IMR-90 (cell line): Measurements from ENCODE around the gene STARD13. TPM values are rescaled to one million over a fixed set of nuclear protein-coding genes. Genes with fewer than 3 reads are reported as not detected.
A peak's percentile ranks its signal among the peaks of the same experiment; 100 is the strongest.

Source experiments
- ATAC-seq: fragments of 200-7000 bp; cut with Tn5 transposase; 2 replicates; pipeline ENCODE4 v1.9.1; 2020; ENCODE audit warnings: low read depth, mild to moderate bottlenecking, moderate library complexity
- BruUV-seq: library from RNA; stranded (reverse); fragments of 400-500 nt; replicated peaks from 2 replicates; lab custom pipeline; 2021; lab: Mats Ljungman, UMichigan
- CTCF ChIA-PET: fragments of 300-600 bp; formaldehyde crosslinking; extraction: SDS; loops from one replicate; lab custom pipeline; 2021; ENCODE audit warnings: antibody characterized with exemption; lab: Yijun Ruan, JAX
- POLR2A ChIA-PET: fragments of 300-600 bp; sonication (Branson Sonifier 250); formaldehyde crosslinking; loops from one replicate; lab custom pipeline; 2022; ENCODE audit warnings: antibody characterized with exemption; ENCODE audit not compliant: unreplicated experiment; lab: Charles Lee
- DNase-seq: peaks from one replicate; pipeline ENCODE4 v3.0.0; 2013
- H2AFZ ChIP-seq: replicated peaks from 2 replicates; pipeline ENCODE3; 2013; ENCODE audit warnings: low read length, mild to moderate bottlenecking; ENCODE audit not compliant: poor library complexity
- H2AK5ac ChIP-seq: 2 replicates; pipeline ENCODE4 v1.6.1; 2013; ENCODE audit warnings: low read depth, low read length, inconsistent platforms
- H2AK9ac ChIP-seq: replicated peaks from 2 replicates; pipeline ENCODE3; 2013; ENCODE audit warnings: mild to moderate bottlenecking, low read depth, low read length, moderate library complexity; ENCODE audit not compliant: poor library complexity
- H2BK120ac ChIP-seq: 2 replicates; pipeline ENCODE4 v1.6.1; 2013; ENCODE audit warnings: low read depth, low read length, inconsistent platforms
- H2BK15ac ChIP-seq: 3 replicates; pipeline ENCODE4 v1.6.1; 2013; ENCODE audit warnings: low read depth, low read length, inconsistent platforms
- H2BK20ac ChIP-seq: 2 replicates; pipeline ENCODE4 v1.6.1; 2013; ENCODE audit warnings: low read depth, mild to moderate bottlenecking, inconsistent platforms, low read length, moderate library complexity
- H2BK5ac ChIP-seq: 2 replicates; pipeline ENCODE4 v1.6.1; 2013; ENCODE audit warnings: mild to moderate bottlenecking, low read depth, low read length, inconsistent platforms; ENCODE audit not compliant: poor library complexity, severe bottlenecking
- H3K14ac ChIP-seq: replicated peaks from 2 replicates; pipeline ENCODE4 v1.6.1; 2013; ENCODE audit warnings: low read depth, low read length, inconsistent platforms
- H3K18ac ChIP-seq: 2 replicates; pipeline ENCODE4 v1.6.1; 2013; ENCODE audit warnings: low read depth, low read length, control low read depth
- H3K23ac ChIP-seq: 2 replicates; pipeline ENCODE4 v1.6.1; 2013; ENCODE audit warnings: low read depth, low read length, inconsistent platforms
- H3K27ac ChIP-seq: 2 replicates; pipeline ENCODE4 v1.5.1; 2013; ENCODE audit warnings: mild to moderate bottlenecking, control low read depth, low read length; ENCODE audit not compliant: insufficient read depth
- H3K27me3 ChIP-seq: 2 replicates; pipeline ENCODE4 v1.6.1; 2013; ENCODE audit warnings: low read length; ENCODE audit not compliant: control insufficient read depth, insufficient read depth
- H3K36me3 ChIP-seq: 2 replicates; pipeline ENCODE4 v1.6.1; 2013; ENCODE audit warnings: low read length, mixed read lengths; ENCODE audit not compliant: control insufficient read depth, insufficient read depth
- H3K4ac ChIP-seq: 2 replicates; pipeline ENCODE4 v1.6.1; 2013; ENCODE audit warnings: low read depth, low read length, inconsistent platforms
- H3K4me1 ChIP-seq: 2 replicates; pipeline ENCODE4 v1.6.1; 2013; ENCODE audit warnings: low read length, mixed read lengths; ENCODE audit not compliant: control insufficient read depth, insufficient read depth
- H3K4me2 ChIP-seq: 2 replicates; pipeline ENCODE4 v1.6.1; 2013; ENCODE audit warnings: low read depth, mild to moderate bottlenecking, control low read depth, low read length, moderate library complexity
- H3K4me3 ChIP-seq: 2 replicates; pipeline ENCODE4 v1.5.1; 2013; ENCODE audit warnings: low read depth, mild to moderate bottlenecking, control low read depth, low read length, moderate library complexity; ENCODE audit not compliant: insufficient read depth
- H3K56ac ChIP-seq: 2 replicates; pipeline ENCODE4 v1.6.1; 2013; ENCODE audit warnings: low read length, inconsistent platforms; ENCODE audit not compliant: insufficient read depth; ENCODE audit errors: extremely low read depth
- H3K79me1 ChIP-seq, 2 experiments: 2 replicates each; pipeline ENCODE4 v1.6.1; 2013; ENCODE audit warnings: low read length in 2 of 2, inconsistent platforms in 1 of 2, low read depth in 1 of 2
- H3K9ac ChIP-seq: 2 replicates; pipeline ENCODE4 v1.6.1; 2013; ENCODE audit warnings: low read depth, low read length, control low read depth
- H3K9me1 ChIP-seq: 2 replicates; pipeline ENCODE4 v1.6.1; 2013; ENCODE audit warnings: low read length, inconsistent platforms; ENCODE audit not compliant: insufficient read depth
- H3K9me3 ChIP-seq: 2 replicates; pipeline ENCODE4 v1.6.1; 2013; ENCODE audit warnings: low read length; ENCODE audit not compliant: control insufficient read depth, insufficient read depth
- H4K20me1 ChIP-seq: 2 replicates; pipeline ENCODE4 v1.6.1; 2013; ENCODE audit warnings: low read length, inconsistent platforms; ENCODE audit not compliant: insufficient read depth
- H4K5ac ChIP-seq: 2 replicates; pipeline ENCODE4 v1.6.1; 2013; ENCODE audit warnings: mild to moderate bottlenecking, low read depth, low read length, control low read depth
- H4K8ac ChIP-seq, 2 experiments: 2 replicates each; pipeline ENCODE4 v1.6.1; 2013; ENCODE audit warnings: low read depth in 2 of 2, low read length in 2 of 2, control low read depth in 1 of 2, inconsistent platforms in 1 of 2
- H4K91ac ChIP-seq: 2 replicates; pipeline ENCODE4 v1.6.1; 2013; ENCODE audit warnings: low read depth, low read length, inconsistent platforms; ENCODE audit not compliant: insufficient read depth
- BHLHE40 ChIP-seq: fragments of 150-350 bp; IDR thresholded peaks from 2 replicates; pipeline ENCODE4 v1.6.1; 2016; ENCODE audit warnings: mild to moderate bottlenecking, low read depth, low read length
- CEBPB ChIP-seq: IDR thresholded peaks from 2 replicates; pipeline ENCODE4 v1.6.1; 2012; ENCODE audit warnings: low read depth, low read length, improper control_type of control experiment
- CHD1 ChIP-seq: IDR thresholded peaks from 2 replicates; pipeline ENCODE4 v1.6.1; 2012; ENCODE audit warnings: low read depth, low read length, improper control_type of control experiment
- CTCF ChIP-seq: conservative IDR thresholded peaks from 2 replicates; pipeline ENCODE4 v1.5.1; 2012; ENCODE audit warnings: mild to moderate bottlenecking, low read depth, low read length, improper control_type of control experiment
- ELK1 ChIP-seq: fragments of 150-350 bp; IDR thresholded peaks from 2 replicates; pipeline ENCODE4 v1.6.1; 2016; ENCODE audit warnings: low read depth, mild to moderate bottlenecking, low read length, moderate library complexity, borderline replicate concordance
- FOS ChIP-seq: fragments of 150-350 bp; IDR thresholded peaks from 2 replicates; pipeline ENCODE4 v1.6.1; 2016; ENCODE audit warnings: low read depth, low read length
- MAFK ChIP-seq: IDR thresholded peaks from 2 replicates; pipeline ENCODE4 v1.6.1; 2012; ENCODE audit warnings: low read depth, low read length, improper control_type of control experiment
- MAZ ChIP-seq: IDR thresholded peaks from 2 replicates; pipeline ENCODE4 v1.6.1; 2012; ENCODE audit warnings: low read depth, mild to moderate bottlenecking, low read length, improper control_type of control experiment, moderate library complexity, borderline replicate concordance
- MXI1 ChIP-seq: IDR thresholded peaks from 2 replicates; pipeline ENCODE4 v1.6.1; 2012; ENCODE audit warnings: low read depth, mild to moderate bottlenecking, low read length, moderate library complexity, borderline replicate concordance
- NFE2L2 ChIP-seq: fragments of 150-350 bp; IDR thresholded peaks from 2 replicates; pipeline ENCODE4 v1.6.1; 2016; ENCODE audit warnings: low read depth, mild to moderate bottlenecking, low read length
- POLR2A ChIP-seq: IDR thresholded peaks from 2 replicates; pipeline ENCODE4 v1.6.1; 2012; ENCODE audit warnings: mild to moderate bottlenecking, low read depth, low read length
- RAD21 ChIP-seq: IDR thresholded peaks from 2 replicates; pipeline ENCODE4 v1.6.1; 2012; ENCODE audit warnings: low read length, improper control_type of control experiment
- RCOR1 ChIP-seq: IDR thresholded peaks from 2 replicates; pipeline ENCODE4 v1.6.1; 2012; ENCODE audit warnings: mild to moderate bottlenecking, low read length, improper control_type of control experiment; ENCODE audit not compliant: insufficient replicate concordance
- RFX5 ChIP-seq: IDR thresholded peaks from 2 replicates; pipeline ENCODE4 v1.8.0; 2012; ENCODE audit warnings: low read depth, mild to moderate bottlenecking, low read length, moderate library complexity
- SMC3 ChIP-seq: fragments of 150-350 bp; IDR thresholded peaks from 2 replicates; pipeline ENCODE4 v1.6.1; 2016; ENCODE audit warnings: low read depth, mild to moderate bottlenecking, antibody characterized with exemption, low read length, moderate library complexity
- dilution Hi-C: fragments of 300-500 bp; cut with HindIII; formaldehyde crosslinking; loops from one replicate; pipeline ENCODE4 v1.14.3; 2018; ENCODE audit warnings: low sequenced_read_pairs; ENCODE audit not compliant: unreplicated experiment
- in situ Hi-C: fragments of 300-500 bp; cut with MboI; formaldehyde crosslinking; loops from 3 replicates; pipeline ENCODE4 v1.14.3; 2019; ENCODE audit warnings: low sequenced_read_pairs, inconsistent platforms, mixed read lengths
- intact Hi-C: fragments of 100-400 bp; cut with micrococcal nuclease; formaldehyde crosslinking; loops from 2 replicates; pipeline ENCODE4 v1.10.0; 2022
- polyA plus RNA-seq, 3 experiments: library from polyadenylated mRNA; depleted of rRNA; stranded (reverse); fragments of >200 nt; gene quantifications; 2 replicates each; pipeline ENCODE4 v1.2.3, GENCODE V29; 2012; ENCODE audit warnings: low replicate concordance in 1 of 3
- total RNA-seq: library from RNA; depleted of rRNA; stranded (reverse); fragments of >200 nt; gene quantifications from 2 replicates; pipeline ENCODE4 v1.2.3, GENCODE V29; 2012
- TF ChIP-seq, protein P1 (sequence below): fragments of 150-350 bp; IDR thresholded peaks from 2 replicates; pipeline ENCODE4 v1.6.1; 2017; ENCODE audit warnings: mild to moderate bottlenecking, antibody characterized with exemption, low read length, low read depth

Gene STARD13
- total and polyA plus RNA-seq, 2 of the 4 experiments (the other 2 are of a cell fraction): 23.6 to 46.6 TPM

DNA sequence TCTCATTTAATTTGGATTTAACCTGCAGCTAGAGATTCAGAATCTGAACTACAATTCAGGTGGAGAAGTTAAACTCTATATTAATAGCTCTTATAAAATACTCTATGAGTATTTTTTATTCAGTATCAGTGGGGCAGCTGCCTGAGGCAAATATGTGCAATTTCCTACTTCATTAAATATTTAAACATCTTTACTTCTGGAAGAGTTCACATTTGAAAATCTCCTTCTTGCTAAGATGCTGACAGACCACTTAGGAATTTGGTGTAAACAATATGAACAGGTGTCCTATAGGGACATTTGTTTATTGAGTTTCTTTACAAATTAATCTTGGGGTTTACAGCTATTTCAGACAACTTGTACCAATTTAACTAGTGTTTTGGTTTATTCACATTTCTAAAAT lies 20.4 kb downstream of the STARD13 start:
- no peak overlapping the region for H2AK9ac ChIP-seq

More for the DNA sequence above, 20.4 kb downstream of the STARD13 start:
- TF ChIP-seq CTCF: no peak
- no peak for TF ChIP-seq ELK1
- no peak for TF ChIP-seq BHLHE40
- TF ChIP-seq MXI1: no peak
- TF ChIP-seq RFX5: no peak
- TF ChIP-seq FOS: no peak
- no peak for TF ChIP-seq RCOR1
- no peak for TF ChIP-seq SMC3
- TF ChIP-seq CEBPB: no peak
- TF ChIP-seq, protein P1, sequence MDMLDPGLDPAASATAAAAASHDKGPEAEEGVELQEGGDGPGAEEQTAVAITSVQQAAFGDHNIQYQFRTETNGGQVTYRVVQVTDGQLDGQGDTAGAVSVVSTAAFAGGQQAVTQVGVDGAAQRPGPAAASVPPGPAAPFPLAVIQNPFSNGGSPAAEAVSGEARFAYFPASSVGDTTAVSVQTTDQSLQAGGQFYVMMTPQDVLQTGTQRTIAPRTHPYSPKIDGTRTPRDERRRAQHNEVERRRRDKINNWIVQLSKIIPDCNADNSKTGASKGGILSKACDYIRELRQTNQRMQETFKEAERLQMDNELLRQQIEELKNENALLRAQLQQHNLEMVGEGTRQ: no peak
- no peak for TF ChIP-seq MAZ
- no peak for TF ChIP-seq CHD1
- no peak for TF ChIP-seq RAD21
- no peak for TF ChIP-seq POLR2A
- TF ChIP-seq NFE2L2: no peak
- no peak for TF ChIP-seq MAFK
- Histone ChIP-seq H3K56ac (no peak overlapping the region), H3K14ac (no peak overlapping the region), H2BK5ac (peak overlapping the region; percentile 41), H4K20me1 (peaks cover 62% of the 10 kb centered on the region), H2AK5ac (no peak overlapping the region), H3K9ac (no peak overlapping the region), H3K36me3 (peaks cover 17% of the 10 kb centered on the region), H3K9me1 (peaks cover 45% of the 10 kb centered on the region), H2BK120ac (peak overlapping the region; percentile 35; the same call in 1 of the 2 replicates), H3K4ac (peak overlapping the region; percentile 71; the same call in 1 of the 2 replicates), H3K23ac (no peak overlapping the region), H2BK20ac (peak overlapping the region; percentile 52; the same call in 1 of the 2 replicates), H2AFZ (no peak overlapping the region), H3K4me1 (peaks cover 48% of the 10 kb centered on the region), H3K79me1 (peaks cover 36 to 90% of the 10 kb centered on the region in 2 experiments), H2BK15ac (no peak overlapping the region; the same call in 2 of the 3 replicates), H4K91ac (no peak overlapping the region), H3K4me3 (no peak overlapping the region), H3K4me2 (no peak overlapping the region), H3K27me3 (no peaks in the 10 kb centered on the region), H3K27ac (no peak overlapping the region), H3K18ac (peak overlapping the region; percentile 45; the same call in 1 of the 2 replicates), H4K8ac (no peak overlapping the region; a peak in 1 of 4 replicates), H3K9me3 (no peaks in the 10 kb centered on the region), H4K5ac (no peak overlapping the region)
- CTCF ChIA-PET: interaction anchor here (1.6 kb wide), 1 partner anchor 222 kb away, joined by 5 read pairs; no protein-coding TSS in a partner anchor
- dilution Hi-C loops (no loop called here), in situ Hi-C loops (no loop called here), intact Hi-C loops (no loop called here)
- BruUV-seq: no TSS peak
- DNase-seq: no peak
- POLR2A ChIA-PET: no interaction called here
- ATAC-seq: no peak
